ENCODE measurements around the gene UBAP1.

The UBAP1 gene

GRCh38 chr9:34176089-34176488, 2.8 kb upstream of the UBAP1 start (continued):
- TF ChIP-seq ZNF280D (tag by site-specific recombination; IDR thresholded peaks at IDR 0.05): no peak
- TF ChIP-seq ZNF76 (tag by site-specific recombination; IDR thresholded peaks at IDR 0.05; ENCODE audit: borderline replicate concordance, low read depth): no peak
- TF ChIP-seq ZNF155 (tag by site-specific recombination; IDR thresholded peaks at IDR 0.05): no peak
- TF ChIP-seq GFI1B (tag by site-specific recombination; IDR thresholded peaks at IDR 0.05): no peak
- TF ChIP-seq ZNF639 (tag by site-specific recombination; IDR thresholded peaks at IDR 0.05): no peak
- TF ChIP-seq ZNF785 (tag by site-specific recombination; IDR thresholded peaks at IDR 0.05): no peak

- ChIA-PET POLR2A (interaction anchor here (0.6 to 2.7 kb wide), 23 partner anchors 8 to 1153 kb away, joined by 3 to 14 read pairs (median 4); partner anchors contain the start of genes DCAF12, DNAJA1 and UBAP2), CTCF (interaction anchor here (0.5 to 1.4 kb wide), 3 partner anchors 9 to 104 kb away, joined by 3 to 4 read pairs (median 4); no protein-coding TSS in a partner anchor)
- H3K4me1 ChIP-seq (ENCODE audit: control insufficient read depth, insufficient read depth, low read length): no peaks in the 10 kb centered on the region
- H3K36me3 ChIP-seq (ENCODE audit: control insufficient read depth in 2 of 2, insufficient read depth in 1 of 2, low read length in 2 of 2): no peaks in the 10 kb centered on the region; a peak in 1 of 3 replicates
- no peaks in the 10 kb centered on the region for H3K9me3 ChIP-seq (ENCODE audit: control insufficient read depth, insufficient read depth, low read depth, low read length)
- peak overlapping the region; percentile 90 for H3K27ac ChIP-seq (ENCODE audit: extremely low read depth, low read depth, low read length)
- H3K4me3 ChIP-seq (ENCODE audit: low read depth, low read length): peak overlapping the region; percentile 85
- TF ChIP-seq ZNF146 (tag by site-specific recombination; IDR thresholded peaks at IDR 0.05) (no peak), ZNF843 (tag by site-specific recombination; IDR thresholded peaks at IDR 0.05) (no peak), ZSCAN16 (tag by site-specific recombination; IDR thresholded peaks at IDR 0.05) (no peak), PRDM10 (tag by site-specific recombination; IDR thresholded peaks at IDR 0.05) (no peak), ZSCAN30 (tag by site-specific recombination; IDR thresholded peaks at IDR 0.05) (no peak), ZEB2 (tag by site-specific recombination; IDR thresholded peaks at IDR 0.05) (no peak), MYNN (tag by site-specific recombination; IDR thresholded peaks at IDR 0.05; ENCODE audit: borderline replicate concordance) (no peak), ZNF544 (tag by site-specific recombination; IDR thresholded peaks at IDR 0.05) (no peak), ZBTB44 (tag by site-specific recombination; IDR thresholded peaks at IDR 0.05) (no peak)
Observed at GRCh38 chr9:34177593-34178435, 1.0 kb upstream of the UBAP1 start.

All from HEK293 (cell line).